Loucy (cell line): ENCODE results near the gene MYO5B.

Source experiments
- H2AFZ ChIP-seq: fragments of 200-600 bp; sonication (generic); 2 replicates; pipeline ENCODE4 v1.6.0; 2016; ENCODE audit warnings: antibody characterized with exemption, mild to moderate bottlenecking, low read length, moderate library complexity
- H3F3A ChIP-seq: fragments of 200-600 bp; 2 replicates; pipeline ENCODE4 v1.6.0; 2016; ENCODE audit warnings: antibody characterized with exemption, low read depth, mild to moderate bottlenecking
- H3K27me3 ChIP-seq: fragments of 200-600 bp; sonication (generic); 2 replicates; pipeline ENCODE4 v1.6.1; 2014; ENCODE audit warnings: low read length, mild to moderate bottlenecking; ENCODE audit not compliant: insufficient read depth, poor library complexity, severe bottlenecking
- H3K36me3 ChIP-seq: fragments of 200-600 bp; sonication (generic); 2 replicates; pipeline ENCODE4 v1.6.1; 2016; ENCODE audit warnings: low read length; ENCODE audit not compliant: insufficient read depth
- H3K4me1 ChIP-seq: fragments of 200-600 bp; sonication (generic); 2 replicates; pipeline ENCODE4 v1.5.1; 2014; ENCODE audit warnings: low read length, mild to moderate bottlenecking; ENCODE audit not compliant: insufficient read depth, poor library complexity, severe bottlenecking
- H3K4me2 ChIP-seq: fragments of 200-600 bp; sonication (generic); 2 replicates; pipeline ENCODE4 v1.6.0; 2014; ENCODE audit warnings: antibody characterized with exemption, low read length, low read depth, mild to moderate bottlenecking; ENCODE audit not compliant: poor library complexity, severe bottlenecking
- H3K4me3 ChIP-seq: fragments of 200-600 bp; sonication (generic); 2 replicates; pipeline ENCODE4 v1.5.1; 2014; ENCODE audit warnings: low read length, mild to moderate bottlenecking, mixed read lengths; ENCODE audit not compliant: poor library complexity, severe bottlenecking
- H3K79me2 ChIP-seq: fragments of 200-600 bp; sonication (generic); 2 replicates; pipeline ENCODE4 v1.6.1; 2014; ENCODE audit warnings: low read length; ENCODE audit not compliant: insufficient read depth
- H3K9ac ChIP-seq: fragments of 200-600 bp; sonication (generic); 2 replicates; pipeline ENCODE4 v1.6.0; 2014; ENCODE audit warnings: mild to moderate bottlenecking, low read depth, low read length, moderate library complexity; ENCODE audit not compliant: poor library complexity, severe bottlenecking
- H3K9me2 ChIP-seq: fragments of 200-600 bp; sonication (generic); replicated peaks from 2 replicates; pipeline ENCODE4 v1.6.1; 2016; ENCODE audit warnings: low read depth, low read length, mixed read lengths
- H3K9me3 ChIP-seq: fragments of 200-600 bp; sonication (generic); 2 replicates; pipeline ENCODE4 v1.6.1; 2014; ENCODE audit warnings: mild to moderate bottlenecking, antibody characterized with exemption, low read length, low read depth; ENCODE audit not compliant: insufficient read depth
- H4K20me1 ChIP-seq: fragments of 200-600 bp; sonication (generic); 2 replicates; pipeline ENCODE4 v1.6.0; 2014; ENCODE audit warnings: antibody characterized with exemption, low read length, mild to moderate bottlenecking; ENCODE audit not compliant: insufficient read depth, poor library complexity, severe bottlenecking
- EZH2phosphoT487 ChIP-seq: fragments of 200-600 bp; IDR thresholded peaks from 2 replicates; pipeline ENCODE4 v1.6.1; 2018; ENCODE audit warnings: antibody characterized with exemption, mild to moderate bottlenecking, moderate library complexity, borderline replicate concordance
- TF ChIP-seq, protein P1 (sequence below): fragments of 200-600 bp; sonication (generic); conservative IDR thresholded peaks from 2 replicates; pipeline ENCODE4 v1.5.1; 2014; ENCODE audit warnings: mild to moderate bottlenecking, antibody characterized with exemption, low read length

Gene MYO5B

DNA sequence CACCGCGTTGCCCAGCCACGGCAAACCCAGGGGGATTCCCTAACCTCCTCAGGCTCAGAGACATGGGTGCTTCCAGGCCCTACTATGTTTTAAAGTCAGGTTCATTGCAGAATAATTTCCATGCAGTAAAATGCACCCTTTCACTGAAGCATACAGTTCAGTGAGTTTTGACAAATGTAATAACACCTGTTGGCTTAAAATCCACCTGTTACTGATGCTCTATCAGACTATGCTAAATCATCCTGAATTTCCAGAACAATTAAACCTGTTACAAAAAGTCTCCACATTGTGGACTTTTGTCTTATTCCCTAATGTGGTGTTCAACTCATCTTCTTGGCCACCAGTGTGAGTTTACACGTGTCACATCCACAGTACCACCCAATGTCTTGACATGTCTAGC lies 234.6 kb downstream of the MYO5B start:
- Histone ChIP-seq H3K36me3 (no peaks in the 10 kb centered on the region), H3K9ac (no peak overlapping the region), H3K4me1 (peaks cover 16% of the 10 kb centered on the region), H3K9me3 (no peaks in the 10 kb centered on the region), H3K27me3 (no peaks in the 10 kb centered on the region), H3K9me2 (no peaks in the 10 kb centered on the region), H3K4me3 (no peak overlapping the region), H3K4me2 (no peak overlapping the region), H4K20me1 (no peaks in the 10 kb centered on the region), H2AFZ (no peak overlapping the region), H3F3A (no peaks in the 10 kb centered on the region), H3K79me2 (no peaks in the 10 kb centered on the region)
- TF ChIP-seq, protein P1, sequence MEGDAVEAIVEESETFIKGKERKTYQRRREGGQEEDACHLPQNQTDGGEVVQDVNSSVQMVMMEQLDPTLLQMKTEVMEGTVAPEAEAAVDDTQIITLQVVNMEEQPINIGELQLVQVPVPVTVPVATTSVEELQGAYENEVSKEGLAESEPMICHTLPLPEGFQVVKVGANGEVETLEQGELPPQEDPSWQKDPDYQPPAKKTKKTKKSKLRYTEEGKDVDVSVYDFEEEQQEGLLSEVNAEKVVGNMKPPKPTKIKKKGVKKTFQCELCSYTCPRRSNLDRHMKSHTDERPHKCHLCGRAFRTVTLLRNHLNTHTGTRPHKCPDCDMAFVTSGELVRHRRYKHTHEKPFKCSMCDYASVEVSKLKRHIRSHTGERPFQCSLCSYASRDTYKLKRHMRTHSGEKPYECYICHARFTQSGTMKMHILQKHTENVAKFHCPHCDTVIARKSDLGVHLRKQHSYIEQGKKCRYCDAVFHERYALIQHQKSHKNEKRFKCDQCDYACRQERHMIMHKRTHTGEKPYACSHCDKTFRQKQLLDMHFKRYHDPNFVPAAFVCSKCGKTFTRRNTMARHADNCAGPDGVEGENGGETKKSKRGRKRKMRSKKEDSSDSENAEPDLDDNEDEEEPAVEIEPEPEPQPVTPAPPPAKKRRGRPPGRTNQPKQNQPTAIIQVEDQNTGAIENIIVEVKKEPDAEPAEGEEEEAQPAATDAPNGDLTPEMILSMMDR, result no peak
- TF ChIP-seq EZH2phosphoT487, result no peak

DNA sequence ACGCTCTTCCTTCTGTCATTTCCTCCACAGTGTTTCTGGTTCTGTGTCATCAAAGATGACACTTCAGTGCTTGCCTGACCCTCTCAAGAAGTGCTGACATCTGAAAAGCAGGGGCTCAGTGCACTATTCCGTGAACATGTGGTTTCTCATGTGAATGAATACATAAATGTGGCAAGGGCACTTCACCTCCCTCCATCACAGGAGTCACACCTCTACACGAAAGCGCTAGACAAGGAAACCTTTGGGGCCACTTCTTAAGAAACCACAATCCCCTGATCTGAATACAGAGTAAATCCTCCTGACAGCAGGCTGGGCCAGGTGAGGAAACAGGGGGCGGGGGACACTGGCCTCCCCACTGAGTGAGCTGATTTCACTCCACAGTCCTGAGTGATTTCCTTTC lies 235.8 kb downstream of the MYO5B start:
- H3K36me3 ChIP-seq, result no peaks in the 10 kb centered on the region
- no peaks in the 10 kb centered on the region for H4K20me1 ChIP-seq
- no peaks in the 10 kb centered on the region for H3K79me2 ChIP-seq
- H3K4me2 ChIP-seq, result no peak overlapping the region
- no peak overlapping the region for H3K4me3 ChIP-seq
- no peaks in the 10 kb centered on the region for H3F3A ChIP-seq
- no peaks in the 10 kb centered on the region for H3K9me3 ChIP-seq
- H3K4me1 ChIP-seq, result peaks cover 6% of the 10 kb centered on the region
- H3K9me2 ChIP-seq, result no peaks in the 10 kb centered on the region
- no peaks in the 10 kb centered on the region for H3K27me3 ChIP-seq
- H3K9ac ChIP-seq, result no peak overlapping the region
- H2AFZ ChIP-seq, result no peak overlapping the region
- no peak for TF ChIP-seq EZH2phosphoT487
- TF ChIP-seq, protein P1, result no peak

DNA sequence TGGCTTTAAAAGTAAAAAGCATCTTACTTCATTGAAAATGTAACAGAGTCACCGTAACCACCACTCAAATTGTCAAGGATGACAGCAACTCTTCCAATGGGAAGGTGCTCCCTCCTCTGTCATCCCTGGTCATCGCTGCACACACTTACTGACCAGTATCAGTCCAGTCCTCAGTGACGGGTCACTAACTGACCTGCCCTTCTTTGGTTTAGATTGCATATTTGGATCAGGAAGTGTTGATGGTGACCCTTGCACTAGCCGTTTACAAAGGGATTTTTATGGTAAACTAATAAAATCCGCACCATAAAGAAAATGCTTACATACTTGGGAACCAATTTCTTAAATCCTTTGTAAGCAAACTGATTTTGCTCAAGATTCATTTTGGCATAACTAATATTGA lies 239.7 kb downstream of the MYO5B start:
- H3K36me3 ChIP-seq, result no peaks in the 10 kb centered on the region

More for the DNA sequence above, 239.7 kb downstream of the MYO5B start:
- H2AFZ ChIP-seq, result no peak overlapping the region
- H3K4me3 ChIP-seq, result no peak overlapping the region
- H3K4me2 ChIP-seq, result no peak overlapping the region
- H3K9me2 ChIP-seq, result no peaks in the 10 kb centered on the region
- peaks cover 9% of the 10 kb centered on the region for H3K4me1 ChIP-seq
- no peaks in the 10 kb centered on the region for H3F3A ChIP-seq
- no peaks in the 10 kb centered on the region for H3K79me2 ChIP-seq
- no peaks in the 10 kb centered on the region for H3K27me3 ChIP-seq
- no peak for TF ChIP-seq EZH2phosphoT487
- TF ChIP-seq, protein P1, result no peak
- H3K9ac ChIP-seq, result no peak overlapping the region
- no peaks in the 10 kb centered on the region for H3K9me3 ChIP-seq
- H4K20me1 ChIP-seq, result no peaks in the 10 kb centered on the region
